A549 (cell line): ENCODE measurements around the gene FMOD.

Source experiments
- CTCF ChIP-seq: fragments of >200 bp; sonication (Bioruptor Twin); formaldehyde crosslinking; IDR thresholded peaks from 3 replicates; pipeline ENCODE4 v1.5.1; 2016
- E2F6 ChIP-seq: IDR thresholded peaks from 2 replicates; pipeline ENCODE4 v1.6.1; 2012; ENCODE audit warnings: low read depth, borderline replicate concordance
- HMGXB4 ChIP-seq: fragments of 250-450 bp; sonication (Bioruptor Pico); IDR thresholded peaks from 2 replicates; pipeline ENCODE4 v1.5.0; 2021; ENCODE audit warnings: mild to moderate bottlenecking, moderate library complexity, borderline replicate concordance
- JUN ChIP-seq, 2 experiments: fragments of >200 bp; sonication (Bioruptor Twin); formaldehyde crosslinking; IDR thresholded peaks; 2 replicates in 1 of 2; 3 replicates in 1 of 2; pipeline ENCODE4 v1.6.1; 2016 to 2017
- MAX ChIP-seq: IDR thresholded peaks from 2 replicates; pipeline ENCODE4 v1.6.1; 2012
- MYC ChIP-seq: IDR thresholded peaks from 2 replicates; pipeline ENCODE4 v1.6.1; 2012; ENCODE audit warnings: mild to moderate bottlenecking, inconsistent platforms, low read length, improper control_type of control experiment, borderline replicate concordance
- REST ChIP-seq: fragments of 200-600 bp; sonication (generic); IDR thresholded peaks from 2 replicates; pipeline ENCODE4 v1.6.1; 2016; ENCODE audit warnings: antibody characterized with exemption, mild to moderate bottlenecking, moderate library complexity

GRCh38 chr1:203390298-203390697, 39.4 kb upstream of the FMOD start:
- TF ChIP-seq CTCF = no peak
- TF ChIP-seq HMGXB4 = no peak
- no peak for TF ChIP-seq JUN (IDR thresholded peaks at IDR 0.05)
- TF ChIP-seq MYC = no peak
- TF ChIP-seq MAX = no peak
- TF ChIP-seq E2F6 = no peak
- TF ChIP-seq REST = no peak
